C4-2B (cell line): Measurements from ENCODE around the gene STRA8.

Experiments used
- ZFX ChIP-seq: fragments of 450-650 bp; IDR thresholded peaks from 2 replicates; pipeline ENCODE4 v1.6.1; 2017
- TF ChIP-seq, protein P1 (sequence below): fragments of 450-650 bp; conservative IDR thresholded peaks from 2 replicates; pipeline ENCODE4 v1.5.1; 2017; ENCODE audit warnings: mild to moderate bottlenecking

DNA sequence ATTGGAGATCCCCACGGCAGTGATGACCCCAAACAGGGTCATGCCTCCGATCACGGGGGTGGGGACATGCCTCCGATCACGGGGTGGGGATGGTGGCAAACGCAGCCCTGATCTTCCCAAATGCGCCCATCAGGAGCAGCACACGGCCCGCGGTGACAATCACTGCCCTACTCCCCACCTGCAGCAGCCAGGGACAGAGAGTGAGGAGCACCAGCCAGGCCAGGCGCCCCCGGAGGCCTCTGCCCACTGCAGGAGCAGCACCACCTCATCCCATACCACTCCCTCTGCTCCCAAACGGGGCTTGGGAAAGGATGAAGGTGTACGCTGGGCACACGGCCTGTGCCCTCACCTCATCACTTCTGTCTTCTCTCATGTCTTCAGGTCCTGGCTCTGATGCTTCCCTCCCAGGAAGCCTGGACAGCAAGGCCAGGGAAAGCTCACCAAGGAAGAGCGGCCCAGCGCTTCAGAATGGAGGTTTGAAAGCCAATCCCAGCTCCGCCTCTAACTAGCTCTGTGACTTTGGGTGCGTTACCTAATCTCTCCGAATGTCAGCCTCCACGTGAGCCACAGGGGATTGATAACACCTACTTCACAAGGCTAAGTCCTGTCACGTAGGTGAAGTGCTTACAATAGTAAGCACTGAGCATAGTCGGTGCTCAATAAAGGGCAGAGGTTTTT, 37.1 kb downstream of the STRA8 start:
- TF ChIP-seq, protein P1, sequence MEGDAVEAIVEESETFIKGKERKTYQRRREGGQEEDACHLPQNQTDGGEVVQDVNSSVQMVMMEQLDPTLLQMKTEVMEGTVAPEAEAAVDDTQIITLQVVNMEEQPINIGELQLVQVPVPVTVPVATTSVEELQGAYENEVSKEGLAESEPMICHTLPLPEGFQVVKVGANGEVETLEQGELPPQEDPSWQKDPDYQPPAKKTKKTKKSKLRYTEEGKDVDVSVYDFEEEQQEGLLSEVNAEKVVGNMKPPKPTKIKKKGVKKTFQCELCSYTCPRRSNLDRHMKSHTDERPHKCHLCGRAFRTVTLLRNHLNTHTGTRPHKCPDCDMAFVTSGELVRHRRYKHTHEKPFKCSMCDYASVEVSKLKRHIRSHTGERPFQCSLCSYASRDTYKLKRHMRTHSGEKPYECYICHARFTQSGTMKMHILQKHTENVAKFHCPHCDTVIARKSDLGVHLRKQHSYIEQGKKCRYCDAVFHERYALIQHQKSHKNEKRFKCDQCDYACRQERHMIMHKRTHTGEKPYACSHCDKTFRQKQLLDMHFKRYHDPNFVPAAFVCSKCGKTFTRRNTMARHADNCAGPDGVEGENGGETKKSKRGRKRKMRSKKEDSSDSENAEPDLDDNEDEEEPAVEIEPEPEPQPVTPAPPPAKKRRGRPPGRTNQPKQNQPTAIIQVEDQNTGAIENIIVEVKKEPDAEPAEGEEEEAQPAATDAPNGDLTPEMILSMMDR = no peak
- TF ChIP-seq ZFX = no peak
